HG02610 (cell line): ENCODE data around the gene MYL11.
"Not testable (repeated sequence)": the region's sequence is repeated elsewhere in the genome, so short reads cannot be mapped to it uniquely, and the experiment has no call there.

ENCODE experiments used
- ATAC-seq: cut with Tn5 transposase; IDR thresholded peaks from one replicate; pipeline ENCODE4 v1.9.1; 2021; ENCODE audit warnings: mild to moderate bottlenecking, moderate library complexity; ENCODE audit not compliant: unreplicated experiment

The MYL11 gene, protein sequence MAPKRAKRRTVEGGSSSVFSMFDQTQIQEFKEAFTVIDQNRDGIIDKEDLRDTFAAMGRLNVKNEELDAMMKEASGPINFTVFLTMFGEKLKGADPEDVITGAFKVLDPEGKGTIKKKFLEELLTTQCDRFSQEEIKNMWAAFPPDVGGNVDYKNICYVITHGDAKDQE

GRCh38 chr16:30374538-30374937 is at the start of gene MYL11:
Gene MYL11 (plus strand): TSS chr16:30374802. CDS start chr16:30374858, 56 bp downstream.
- no peak for ATAC-seq

DNA sequence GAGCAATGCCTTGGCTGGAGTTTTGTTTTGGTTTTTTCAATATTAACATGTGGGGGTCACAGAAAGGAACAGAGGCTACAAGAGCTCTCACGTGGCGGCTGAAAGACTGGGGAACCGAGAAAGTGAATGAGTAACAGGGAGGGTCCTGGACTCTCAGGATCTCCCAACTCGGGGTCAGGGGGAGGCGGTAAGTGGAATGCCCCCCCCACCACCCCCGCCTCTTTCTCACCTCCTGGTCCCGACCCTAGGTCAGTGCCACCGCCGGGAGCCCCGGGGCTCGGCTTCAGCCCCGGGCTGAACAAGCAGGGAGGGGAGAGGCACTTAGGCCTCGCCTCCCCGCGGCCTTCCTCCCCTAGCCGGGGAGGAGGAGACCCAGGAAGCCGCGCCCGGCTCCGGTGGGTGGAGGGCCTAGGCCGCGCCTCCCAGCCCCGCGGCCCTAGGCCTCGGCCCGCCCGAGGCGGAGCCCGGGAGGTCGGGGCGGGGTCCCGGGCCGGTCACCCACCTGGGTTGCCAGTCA is 40.1 kb upstream of the MYL11 start:
- ATAC-seq, result peak; percentile 86

- peak; percentile 78 for ATAC-seq
Measured at GRCh38 chr16:30335028-30335597, 39.5 kb upstream of the MYL11 start.

- peak; percentile 7 for ATAC-seq
Measured at GRCh38 chr16:30335598-30336474, 38.8 kb upstream of the MYL11 start.

DNA sequence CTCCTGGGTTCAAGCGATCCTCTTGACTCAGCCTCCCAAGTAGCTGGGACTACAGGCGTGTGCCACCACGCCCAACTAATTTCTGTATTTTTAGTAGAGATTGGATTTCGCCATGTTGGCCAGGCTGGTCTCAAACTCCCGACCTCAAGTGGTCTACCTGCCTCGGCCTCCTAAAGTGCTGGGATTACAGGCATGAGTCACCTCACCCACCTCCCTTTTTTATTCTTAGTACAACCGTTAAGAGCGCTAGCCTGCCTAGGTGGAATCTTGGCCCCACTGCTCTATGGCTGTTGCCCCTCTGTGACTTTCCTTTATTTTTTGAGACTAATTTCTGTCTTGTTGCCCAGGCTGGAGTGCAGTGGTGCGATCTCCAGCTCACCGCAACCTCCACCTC is 36.6 kb upstream of the MYL11 start:
- ATAC-seq, result not testable (repeated sequence)

GRCh38 chr16:30338715-30339114 is 35.9 kb upstream of the MYL11 start:
- not testable (repeated sequence) for ATAC-seq

DNA sequence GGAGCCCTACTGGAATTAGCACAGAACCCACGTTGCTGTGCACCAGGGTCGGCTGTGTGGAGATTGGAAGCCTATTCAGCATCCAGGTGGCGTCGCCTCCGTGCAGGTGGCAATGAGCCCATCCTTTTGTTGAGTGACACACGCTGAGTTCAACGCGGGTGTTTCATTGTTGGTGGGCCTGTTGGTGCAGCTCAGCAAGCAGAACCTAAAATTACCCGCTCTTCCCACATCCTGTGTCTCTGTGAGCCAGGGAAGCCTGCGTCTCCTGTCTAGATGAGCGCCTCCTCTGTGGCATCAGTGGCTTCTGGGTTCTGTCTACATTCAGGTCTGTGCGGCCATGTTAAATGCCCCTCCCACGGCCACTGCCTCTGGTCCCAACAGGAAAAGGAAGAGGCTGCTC is 34.0 kb upstream of the MYL11 start:
- ATAC-seq, result no peak

- not testable (repeated sequence) for ATAC-seq
Measured at GRCh38 chr16:30341971-30342370, 32.6 kb upstream of the MYL11 start.

- ATAC-seq, result no peak
Measured at GRCh38 chr16:30342751-30343490, 31.7 kb upstream of the MYL11 start.

DNA sequence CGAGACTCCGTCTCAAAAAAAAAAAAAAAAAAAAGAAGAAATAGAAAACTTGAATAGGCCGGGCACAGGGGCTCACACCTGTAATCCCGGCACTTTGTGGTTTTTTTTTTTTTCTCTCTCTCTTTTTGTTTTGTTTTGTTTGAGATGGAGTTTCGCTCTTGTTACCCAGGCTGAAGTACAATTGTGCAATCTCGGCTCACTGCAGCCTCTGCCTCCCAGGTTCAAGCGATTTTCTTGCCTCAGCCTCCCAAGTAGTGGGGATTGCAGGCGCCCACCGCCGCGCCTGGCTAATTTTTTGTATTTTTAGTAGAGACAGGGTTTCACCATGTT is 31.1 kb upstream of the MYL11 start:
- not testable (repeated sequence) for ATAC-seq

DNA sequence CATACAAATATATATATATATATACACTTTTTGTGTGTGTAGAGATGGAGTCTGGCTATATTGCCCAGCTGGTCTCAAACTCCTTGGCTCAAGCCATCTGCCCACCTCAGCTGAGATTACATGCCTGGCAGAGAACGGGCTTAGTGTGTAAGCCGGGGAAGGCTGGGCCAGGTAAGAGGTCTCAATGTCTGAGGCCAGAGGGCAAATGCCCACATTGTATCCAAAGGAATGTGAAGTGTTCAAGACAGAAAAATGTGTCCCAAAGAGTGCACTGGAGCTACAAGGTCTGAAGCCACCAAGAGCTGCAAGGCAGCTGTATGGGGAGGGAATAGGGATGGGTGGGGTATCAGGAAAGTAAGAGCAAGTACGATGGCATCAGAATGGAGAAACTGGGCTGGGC is 28.3 kb upstream of the MYL11 start:
- no peak for ATAC-seq

DNA sequence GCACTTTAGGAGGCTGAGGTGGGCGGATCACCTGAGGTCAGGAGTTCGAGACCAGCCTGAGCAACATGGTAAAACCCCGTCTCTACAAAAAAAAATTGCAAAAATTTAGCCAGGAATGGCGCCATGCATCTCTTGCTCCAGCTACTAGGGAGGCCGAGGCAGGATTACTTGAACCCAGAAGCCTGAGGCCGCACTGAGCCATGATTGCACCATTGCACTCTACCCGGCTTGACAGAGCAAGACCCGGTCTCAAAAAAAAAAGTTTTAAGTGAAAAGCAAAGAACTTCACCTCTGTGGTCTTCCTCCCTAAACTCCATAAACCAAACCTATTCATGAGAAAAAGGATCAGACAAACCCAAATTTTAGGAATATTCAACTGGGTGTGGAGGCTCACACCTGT is 26.5 kb upstream of the MYL11 start:
- no peak for ATAC-seq

GRCh38 chr16:30348929-30349328 is 25.7 kb upstream of the MYL11 start:
- ATAC-seq, result no peak

DNA sequence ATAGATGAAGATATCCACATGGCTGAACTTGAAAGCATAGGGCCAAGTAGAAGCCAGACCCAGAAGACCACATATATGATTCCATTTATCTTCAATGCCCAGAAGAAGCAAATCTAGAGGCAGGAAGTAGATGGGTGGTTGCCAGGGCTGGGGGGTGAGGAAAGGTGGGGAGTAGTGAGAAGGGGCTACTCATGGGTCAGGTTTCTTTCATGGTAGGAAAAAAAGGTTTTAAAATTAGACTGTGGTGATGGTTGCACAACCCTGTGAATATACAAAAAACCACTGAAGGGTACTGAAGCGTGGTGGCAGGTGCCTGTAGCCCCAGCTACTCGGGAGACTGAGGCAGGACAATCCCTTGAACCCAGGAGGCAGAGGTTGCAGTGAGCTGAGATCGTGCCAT is 24.9 kb upstream of the MYL11 start:
- no peak for ATAC-seq

- ATAC-seq, result peak; percentile 56
Measured at GRCh38 chr16:30350134-30350871, 24.3 kb upstream of the MYL11 start.

DNA sequence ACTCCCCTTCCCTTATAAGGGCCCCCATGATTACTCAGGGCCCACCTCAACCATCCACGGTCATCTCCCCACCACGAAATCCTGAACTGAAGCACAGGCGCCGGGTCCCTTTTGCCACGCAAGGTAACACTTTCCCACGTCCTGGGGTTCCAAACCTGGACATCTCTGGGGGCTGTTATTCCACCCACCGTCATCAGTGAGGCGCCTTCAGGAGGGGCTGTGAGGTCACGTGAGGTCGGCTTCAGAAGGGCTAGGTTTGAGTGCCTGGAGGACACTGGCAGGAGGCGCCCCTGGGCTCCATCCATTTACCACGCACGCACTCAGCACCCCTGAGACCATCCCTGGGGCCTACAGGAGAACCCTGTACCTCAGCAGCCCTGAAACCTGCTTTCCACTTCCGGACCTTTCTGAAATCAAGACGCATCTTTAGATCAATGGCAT is 23.6 kb upstream of the MYL11 start:
- ATAC-seq, result no peak

DNA sequence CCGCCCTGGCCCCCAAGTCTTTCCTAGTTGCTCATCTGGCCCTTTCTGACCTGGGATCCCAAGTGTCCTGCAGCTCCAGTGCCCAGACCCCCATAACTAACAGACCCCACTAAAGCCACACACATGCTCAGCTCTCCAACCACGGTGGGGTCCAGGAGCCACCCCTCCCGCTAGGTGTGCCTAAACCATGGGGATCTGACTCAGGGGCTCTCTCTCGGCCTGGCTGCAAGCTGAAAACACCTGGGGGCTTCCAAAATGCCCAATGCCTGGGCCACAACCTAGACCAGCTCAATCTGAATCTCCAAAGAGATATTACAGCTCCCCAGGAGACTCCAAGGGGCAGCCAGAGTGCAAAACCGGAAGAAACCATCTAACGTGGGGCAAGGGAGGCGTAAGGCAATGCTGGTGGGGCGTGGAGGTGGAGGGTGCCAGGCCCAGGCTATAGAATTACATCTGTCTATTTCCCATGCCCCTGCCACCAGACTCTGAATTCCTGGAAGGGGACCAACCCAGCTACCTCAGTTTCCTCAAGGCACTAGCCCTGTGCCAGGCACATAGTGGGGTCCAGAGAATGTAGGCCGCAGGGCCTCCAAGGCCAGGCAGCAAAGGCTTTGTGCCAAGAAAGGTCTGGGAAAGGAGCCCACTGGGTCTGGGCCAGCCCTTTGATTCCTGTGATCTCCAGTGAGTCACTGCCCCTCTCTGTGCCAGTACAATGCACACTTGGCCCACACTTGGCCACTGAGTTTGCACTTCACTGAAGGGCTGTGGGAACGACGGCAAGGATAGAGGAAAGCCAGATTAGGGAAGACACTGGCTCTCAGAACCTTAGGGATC is 22.8 kb upstream of the MYL11 start:
- ATAC-seq, result no peak

- no peak for ATAC-seq
Measured at GRCh38 chr16:30352488-30353401, 21.9 kb upstream of the MYL11 start.
